ENCODE data around the gene KDM2B. TPM values are rescaled to one million over a fixed set of nuclear protein-coding genes. Genes with fewer than 3 reads are reported as not detected.
"Not testable (repeated sequence)": the region's sequence is repeated elsewhere in the genome, so short reads cannot be mapped to it uniquely, and the experiment has no call there.

Gene KDM2B
- total and polyA plus RNA-seq, 7 donors, result 4.8 to 31.7 (median 16.8) TPM

DNA sequence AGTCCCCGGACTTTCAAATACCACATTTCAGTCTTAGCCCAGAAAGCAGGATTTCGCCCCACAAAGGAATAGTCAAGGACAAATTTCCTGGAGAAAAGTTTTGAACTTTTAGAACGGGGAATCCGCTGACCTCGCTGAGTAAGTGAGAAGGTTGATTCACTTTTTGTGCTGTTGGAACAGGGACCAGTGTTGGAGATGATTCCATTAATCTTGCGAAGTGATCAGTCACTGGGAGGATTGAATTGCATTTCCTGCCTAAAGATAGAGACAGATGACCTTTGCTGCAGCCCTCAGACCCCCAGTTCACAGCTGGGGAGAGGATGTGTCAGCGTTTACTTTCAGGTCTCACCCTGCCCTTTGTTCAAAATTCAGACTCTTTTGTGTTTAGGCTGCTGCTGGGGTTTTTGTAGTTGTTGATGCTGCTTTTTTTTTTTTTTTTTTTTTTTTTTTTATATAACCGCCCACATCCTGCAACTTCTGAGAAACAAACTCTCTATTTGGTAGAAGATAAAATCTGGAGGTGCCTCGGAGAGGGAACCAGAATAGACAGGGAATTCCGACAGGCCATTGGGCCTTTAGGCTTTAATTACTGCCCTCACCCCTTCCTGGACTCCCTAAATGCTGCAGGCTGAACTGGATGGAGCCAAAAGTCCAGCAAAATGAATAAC lies 9.8 kb upstream of the KDM2B start:
- Histone ChIP-seq H3K4me1 (peaks cover 0 to 11% (median 11%) of the 10 kb centered on the region in 4 donors), H3K27me3 (no peaks in the 10 kb centered on the region), H3K4me3 (peak overlapping the region in 3 of 4 donors; percentile 44 to 46 (median 44)), H3K27ac (peak overlapping the region; percentile 75 to 84 (median 77)), H3K9me3 (no peaks in the 10 kb centered on the region), H3K36me3 (no peaks in the 10 kb centered on the region)
- 19 to 59% methylated on average over 10 of the region's 10 CpGs for WGBS, 2 donors
- no peak for DNase-seq
- intact Hi-C loops (cut with DNase I), result loop anchor here (2.0 kb wide), 1 partner anchor 20 kb away; no protein-coding TSS in a partner anchor
- no peak for TF ChIP-seq POLR2A (IDR thresholded peaks at IDR 0.05)
- no peak for TF ChIP-seq POLR2AphosphoS5 (IDR thresholded peaks at IDR 0.05)

GRCh38 chr12:121584885-121585284 lies 4.1 kb upstream of the KDM2B start:
- intact Hi-C loops (cut with DNase I); H3K27me3 ChIP-seq; H3K36me3 ChIP-seq; H3K9me3 ChIP-seq; H3K27ac ChIP-seq; DNase-seq; H3K4me3 ChIP-seq: not testable (repeated sequence)
- WGBS, 2 donors, result 93 to 97% methylated on average over 6 of the region's 6 CpGs
- H3K4me1 ChIP-seq, result peaks cover 0 to 28% (median 19%) of the 10 kb centered on the region in 4 donors

GRCh38 chr12:121583334-121583661 lies 2.5 kb upstream of the KDM2B start:
- H3K9me3 ChIP-seq; H3K36me3 ChIP-seq; H3K4me3 ChIP-seq; DNase-seq; intact Hi-C loops (cut with DNase I); H3K27me3 ChIP-seq: not testable (repeated sequence)
- WGBS, 2 donors, result 82 to 95% methylated on average over 2 of the region's 2 CpGs
- Histone ChIP-seq H3K27ac (peak overlapping the region in 2 of 4 donors; percentile 85 to 91), H3K4me1 (peaks cover 0 to 36% (median 24%) of the 10 kb centered on the region in 4 donors)

DNA sequence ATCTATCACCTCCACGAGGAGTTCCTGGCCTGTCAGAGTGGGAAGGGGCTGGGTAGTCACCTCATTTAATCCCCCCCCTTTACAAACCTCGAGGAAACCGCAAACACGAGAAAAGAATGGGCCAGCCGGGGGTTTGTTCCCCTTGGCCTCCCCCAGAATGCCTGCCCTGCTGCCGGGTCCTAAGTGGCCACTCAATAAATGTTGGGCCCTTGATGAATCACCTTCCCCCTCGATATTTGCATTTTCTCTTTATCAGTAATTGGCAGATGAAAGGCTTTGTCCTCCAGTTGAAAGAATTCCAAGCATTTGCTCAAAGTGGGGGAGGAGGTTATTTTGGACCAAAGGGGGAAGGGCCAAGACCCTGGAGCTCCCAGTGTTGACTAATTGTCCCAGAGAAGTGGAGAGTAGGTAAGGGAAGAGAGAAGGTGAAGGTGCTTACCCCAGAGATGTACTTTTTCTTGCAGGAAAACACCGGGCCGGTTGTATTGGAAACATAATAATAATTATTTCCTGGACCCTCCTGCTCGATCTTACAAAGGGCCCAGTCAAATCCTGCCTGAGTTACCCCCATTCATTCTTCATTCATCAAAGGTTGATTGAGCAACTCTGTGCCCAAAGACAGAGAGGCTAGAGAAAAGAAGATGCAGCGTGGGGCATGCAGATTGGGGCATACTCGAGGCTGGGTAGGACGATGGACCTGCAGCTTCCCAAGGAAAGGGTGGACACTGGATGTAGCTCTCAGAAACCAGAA lies 1.9 kb upstream of the KDM2B start:
- Histone ChIP-seq H3K27me3 (no peaks in the 10 kb centered on the region), H3K4me1 (peaks cover 0 to 41% (median 29%) of the 10 kb centered on the region in 4 donors), H3K36me3 (no peaks in the 10 kb centered on the region), H3K27ac (peak overlapping the region; percentile 85 to 91 (median 86)), H3K9me3 (no peaks in the 10 kb centered on the region), H3K4me3 (no peak overlapping the region)
- DNase-seq, result no peak
- intact Hi-C loops (cut with DNase I), result no loop called here
- TF ChIP-seq EP300 (IDR thresholded peaks at IDR 0.05), result no peak
- 56 to 74% methylated on average over 13 of the region's 13 CpGs for WGBS, 2 donors

GRCh38 chr12:121581686-121582429 lies 1.0 kb upstream of the KDM2B start:
- intact Hi-C loops (cut with DNase I), result no loop called here
- Histone ChIP-seq H3K27me3 (no peaks in the 10 kb centered on the region), H3K9me3 (no peaks in the 10 kb centered on the region), H3K27ac (peak overlapping the region; percentile 85 to 91 (median 86)), H3K4me3 (peak overlapping the region in 3 of 4 donors; percentile 22 to 72 (median 72)), H3K36me3 (no peaks in the 10 kb centered on the region), H3K4me1 (peaks cover 0 to 50% (median 38%) of the 10 kb centered on the region in 4 donors)
- DNase-seq, result no peak
- no peak for TF ChIP-seq POLR2A (IDR thresholded peaks at IDR 0.05)
- TF ChIP-seq POLR2AphosphoS5 (IDR thresholded peaks at IDR 0.05), result peak; percentile 55 to 80 (median 66)
- 33% methylated on average over 17 of the region's 17 CpGs for WGBS, 2 donors

DNA sequence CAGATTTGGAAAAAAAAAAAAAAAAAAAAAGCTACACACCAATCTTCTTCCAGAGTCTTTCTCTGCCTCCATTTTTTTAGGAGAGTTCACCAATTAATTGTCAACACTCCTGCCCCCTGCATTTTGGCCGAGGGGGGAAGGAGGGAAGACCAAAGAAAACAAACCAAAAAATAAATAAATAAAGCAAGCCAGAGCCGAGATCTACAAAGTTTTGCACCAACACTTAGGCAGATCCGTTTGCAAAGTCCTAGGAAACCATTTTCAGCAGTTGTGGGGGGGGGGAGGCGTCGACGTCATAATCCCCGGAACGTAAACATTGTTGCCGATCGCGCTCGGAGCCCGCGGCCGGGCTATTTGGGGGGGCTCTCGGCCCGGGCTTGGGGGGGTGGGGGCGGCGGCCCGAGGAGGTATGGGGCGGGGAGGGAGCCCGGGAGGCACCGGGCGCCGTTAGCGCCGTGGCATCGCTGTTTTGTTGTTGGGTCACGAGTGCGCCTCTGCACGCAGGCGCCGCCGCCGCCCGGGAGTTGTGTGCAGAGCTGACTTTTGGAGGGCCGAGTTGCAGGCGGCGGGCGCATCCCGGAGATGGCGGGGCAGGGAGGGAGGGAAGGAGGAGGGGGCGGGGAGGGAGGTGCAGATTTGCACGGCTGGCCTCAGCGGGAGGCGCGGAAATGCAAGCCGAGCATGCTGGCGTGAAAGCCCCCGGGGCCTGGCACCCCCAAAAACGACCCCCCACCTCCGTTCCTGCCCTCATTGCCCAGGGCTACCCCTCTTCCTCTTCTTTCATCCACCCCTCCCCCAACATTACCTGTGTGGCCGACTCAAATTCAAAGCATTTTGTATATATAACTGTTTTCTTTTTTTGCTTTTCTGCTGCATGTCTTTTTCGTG lies 598 bp downstream of the KDM2B start:
- peaks cover 0 to 3% (median 2%) of the 10 kb centered on the region in 4 donors for H3K36me3 ChIP-seq
- H3K9me3 ChIP-seq, result no peaks in the 10 kb centered on the region
- TF ChIP-seq EP300 (IDR thresholded peaks at IDR 0.05), result no peak
- TF ChIP-seq, protein P1, sequence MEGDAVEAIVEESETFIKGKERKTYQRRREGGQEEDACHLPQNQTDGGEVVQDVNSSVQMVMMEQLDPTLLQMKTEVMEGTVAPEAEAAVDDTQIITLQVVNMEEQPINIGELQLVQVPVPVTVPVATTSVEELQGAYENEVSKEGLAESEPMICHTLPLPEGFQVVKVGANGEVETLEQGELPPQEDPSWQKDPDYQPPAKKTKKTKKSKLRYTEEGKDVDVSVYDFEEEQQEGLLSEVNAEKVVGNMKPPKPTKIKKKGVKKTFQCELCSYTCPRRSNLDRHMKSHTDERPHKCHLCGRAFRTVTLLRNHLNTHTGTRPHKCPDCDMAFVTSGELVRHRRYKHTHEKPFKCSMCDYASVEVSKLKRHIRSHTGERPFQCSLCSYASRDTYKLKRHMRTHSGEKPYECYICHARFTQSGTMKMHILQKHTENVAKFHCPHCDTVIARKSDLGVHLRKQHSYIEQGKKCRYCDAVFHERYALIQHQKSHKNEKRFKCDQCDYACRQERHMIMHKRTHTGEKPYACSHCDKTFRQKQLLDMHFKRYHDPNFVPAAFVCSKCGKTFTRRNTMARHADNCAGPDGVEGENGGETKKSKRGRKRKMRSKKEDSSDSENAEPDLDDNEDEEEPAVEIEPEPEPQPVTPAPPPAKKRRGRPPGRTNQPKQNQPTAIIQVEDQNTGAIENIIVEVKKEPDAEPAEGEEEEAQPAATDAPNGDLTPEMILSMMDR (IDR thresholded peaks at IDR 0.05), result no peak
- TF ChIP-seq POLR2AphosphoS5 (IDR thresholded peaks at IDR 0.05), result peak in 3 of 4 donors; percentile 37 to 52 (median 41)
- intact Hi-C loops (cut with DNase I), result loop anchor here (1.0 to 5.0 kb wide), 3 partner anchors 32 to 46 kb away; partner anchors contain the start of gene ORAI1
- H3K27me3 ChIP-seq, result no peaks in the 10 kb centered on the region
- H3K4me1 ChIP-seq, result peaks cover 0 to 55% (median 41%) of the 10 kb centered on the region in 4 donors
- peak overlapping the region; percentile 85 to 91 (median 86) for H3K27ac ChIP-seq
- peak; percentile 88 for DNase-seq
- WGBS, 2 donors, result 1% methylated on average over 54 of the region's 54 CpGs
- H3K4me3 ChIP-seq, result peak overlapping the region; percentile 50 to 76 (median 72)
